Fibroblast of lung (primary cell): Measurements from ENCODE around the gene RPL6.

Experiments used
- EZH2 ChIP-seq: IDR thresholded peaks from 2 replicates; pipeline ENCODE4 v1.5.1; 2012; ENCODE audit warnings: low read length, control low read depth, mild to moderate bottlenecking; ENCODE audit errors: missing control alignments
- TF ChIP-seq, protein P1 (sequence below), 2 donors: IDR thresholded peaks in 1 of 2; conservative IDR thresholded peaks in 1 of 2; 1 replicate in 1 of 2; 2 replicates in 1 of 2; pipeline ENCODE4 v1.5.1; 2011 to 2012; ENCODE audit warnings: low read length in 2 of 2, control low read depth in 1 of 2, inconsistent platforms in 1 of 2, low read depth in 1 of 2, mild to moderate bottlenecking in 1 of 2

DNA sequence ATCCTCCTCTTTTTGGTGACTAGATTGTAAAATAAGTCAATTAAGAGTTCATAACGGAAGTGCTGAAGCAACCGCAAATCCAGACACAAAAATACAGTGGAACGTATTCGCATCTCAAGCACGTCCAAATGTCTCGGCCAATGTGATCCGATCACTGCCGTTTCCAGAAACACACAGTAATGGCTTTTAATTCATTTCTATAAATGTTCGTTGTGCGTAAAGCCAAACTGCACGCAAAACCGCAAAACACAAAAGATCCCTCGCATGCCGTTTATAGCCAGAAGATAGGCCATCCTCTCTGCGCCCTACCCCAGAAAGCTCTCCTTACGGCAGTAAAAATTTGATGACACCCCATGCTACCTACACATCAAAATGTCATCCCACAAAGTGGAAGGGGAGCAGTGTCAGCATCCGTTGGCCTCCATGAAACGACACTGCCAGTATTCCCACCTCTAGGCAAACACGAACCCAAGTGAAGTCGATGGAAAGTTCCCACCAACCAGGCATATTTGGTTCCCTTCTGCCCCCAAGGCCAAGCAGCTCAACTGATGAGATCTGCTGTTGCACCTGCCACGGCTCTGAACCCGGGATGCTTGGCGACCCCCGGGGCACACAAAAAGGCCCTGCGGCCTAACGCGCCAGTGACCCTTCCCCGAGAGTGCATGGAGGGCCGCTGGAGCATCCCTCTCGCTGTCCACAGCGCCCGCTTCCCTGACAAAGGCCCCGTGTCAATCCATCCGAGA, 28.6 kb downstream of the RPL6 start:
- TF ChIP-seq EZH2: no peak
- TF ChIP-seq, protein P1, sequence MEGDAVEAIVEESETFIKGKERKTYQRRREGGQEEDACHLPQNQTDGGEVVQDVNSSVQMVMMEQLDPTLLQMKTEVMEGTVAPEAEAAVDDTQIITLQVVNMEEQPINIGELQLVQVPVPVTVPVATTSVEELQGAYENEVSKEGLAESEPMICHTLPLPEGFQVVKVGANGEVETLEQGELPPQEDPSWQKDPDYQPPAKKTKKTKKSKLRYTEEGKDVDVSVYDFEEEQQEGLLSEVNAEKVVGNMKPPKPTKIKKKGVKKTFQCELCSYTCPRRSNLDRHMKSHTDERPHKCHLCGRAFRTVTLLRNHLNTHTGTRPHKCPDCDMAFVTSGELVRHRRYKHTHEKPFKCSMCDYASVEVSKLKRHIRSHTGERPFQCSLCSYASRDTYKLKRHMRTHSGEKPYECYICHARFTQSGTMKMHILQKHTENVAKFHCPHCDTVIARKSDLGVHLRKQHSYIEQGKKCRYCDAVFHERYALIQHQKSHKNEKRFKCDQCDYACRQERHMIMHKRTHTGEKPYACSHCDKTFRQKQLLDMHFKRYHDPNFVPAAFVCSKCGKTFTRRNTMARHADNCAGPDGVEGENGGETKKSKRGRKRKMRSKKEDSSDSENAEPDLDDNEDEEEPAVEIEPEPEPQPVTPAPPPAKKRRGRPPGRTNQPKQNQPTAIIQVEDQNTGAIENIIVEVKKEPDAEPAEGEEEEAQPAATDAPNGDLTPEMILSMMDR (conservative IDR thresholded peaks at IDR 0.05 in 1 of 2, IDR thresholded peaks at IDR 0.05 in 1 of 2; ENCODE audit: low read depth in 1 of 2, low read length in 2 of 2): no peak
